HG03460 (cell line): ENCODE results near the gene PLCH2.

Experiments used
- ATAC-seq: cut with Tn5 transposase; IDR thresholded peaks from one replicate; pipeline ENCODE4 v1.9.1; 2021; ENCODE audit not compliant: unreplicated experiment

PLCH2 gene

DNA sequence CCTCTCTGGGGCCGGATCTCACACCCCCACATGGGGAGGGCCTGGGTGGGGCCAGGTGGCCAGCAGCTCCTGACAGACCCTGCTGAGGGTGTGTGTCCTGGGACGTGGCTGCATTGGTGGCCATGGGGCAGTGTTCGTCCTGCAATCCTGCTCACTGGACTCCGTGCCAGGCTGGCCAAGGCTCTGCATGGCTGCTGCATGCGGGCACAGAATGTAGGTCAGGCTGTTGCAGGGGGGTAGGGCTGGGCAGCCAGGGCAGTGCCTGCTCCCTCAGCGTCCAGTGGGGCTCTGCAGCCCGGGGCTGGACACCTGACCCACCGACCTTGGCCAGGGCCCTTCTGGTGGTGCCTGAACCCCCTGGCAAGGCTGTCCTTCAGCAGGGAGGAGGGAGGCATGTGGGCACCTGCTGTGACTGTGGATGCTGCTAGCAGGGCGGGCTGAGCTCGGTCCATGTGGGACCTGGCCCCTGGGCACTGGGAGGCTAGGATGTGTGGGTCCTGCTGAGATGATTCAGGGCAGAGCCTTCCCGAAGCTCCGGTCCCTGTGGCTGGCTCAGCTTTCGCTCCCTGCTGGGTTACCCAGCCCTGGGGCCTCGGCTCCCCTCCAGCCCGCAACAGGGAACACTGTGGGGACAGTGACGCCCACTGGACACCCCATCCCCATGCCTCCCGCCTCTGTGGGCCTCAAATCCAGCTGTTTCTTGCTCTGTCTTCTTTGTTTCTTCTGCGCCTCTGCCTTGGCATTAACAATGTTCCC is 14.9 kb upstream of the PLCH2 start:
- ATAC-seq: no peak

DNA sequence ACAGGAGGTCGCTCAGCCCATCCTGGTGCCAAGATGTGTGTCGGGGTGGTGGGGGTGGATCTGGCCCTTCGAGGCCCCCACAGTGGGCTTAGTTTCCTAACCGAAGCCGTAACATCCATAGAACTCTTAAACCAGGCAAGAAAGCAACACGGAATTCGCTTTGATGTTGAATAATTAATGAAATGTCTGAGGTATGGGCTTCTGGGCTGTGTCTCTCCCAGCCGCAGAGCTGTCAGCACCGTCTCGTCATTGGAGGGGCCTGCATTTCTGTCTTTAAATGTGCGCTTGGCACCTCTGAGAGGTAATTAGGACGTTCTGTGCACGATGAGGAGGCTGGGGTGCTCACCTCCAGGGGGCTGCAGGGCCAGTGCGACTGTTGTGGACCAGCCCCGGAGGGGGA is 13.3 kb upstream of the PLCH2 start:
- no peak for ATAC-seq

DNA sequence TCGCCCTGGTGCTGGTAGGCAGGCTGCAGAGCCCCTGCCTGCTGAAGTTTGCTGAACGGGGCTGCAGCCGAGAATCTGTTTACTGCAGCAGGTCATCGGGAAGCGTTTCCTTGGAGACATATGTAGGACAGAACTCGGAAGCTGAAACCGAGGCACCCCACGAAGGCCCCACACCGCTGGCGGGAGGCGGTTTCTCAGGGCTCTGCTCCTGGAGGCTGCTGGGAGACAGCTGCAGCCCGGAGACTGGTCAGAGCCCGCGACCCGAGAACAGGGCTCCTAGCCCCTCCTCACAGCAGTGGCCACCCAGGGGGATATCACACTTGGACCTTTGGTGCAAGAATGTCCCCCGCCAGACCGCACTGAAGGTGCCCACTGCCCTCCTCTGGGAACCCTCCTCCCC is 12.7 kb upstream of the PLCH2 start:
- ATAC-seq: no peak

DNA sequence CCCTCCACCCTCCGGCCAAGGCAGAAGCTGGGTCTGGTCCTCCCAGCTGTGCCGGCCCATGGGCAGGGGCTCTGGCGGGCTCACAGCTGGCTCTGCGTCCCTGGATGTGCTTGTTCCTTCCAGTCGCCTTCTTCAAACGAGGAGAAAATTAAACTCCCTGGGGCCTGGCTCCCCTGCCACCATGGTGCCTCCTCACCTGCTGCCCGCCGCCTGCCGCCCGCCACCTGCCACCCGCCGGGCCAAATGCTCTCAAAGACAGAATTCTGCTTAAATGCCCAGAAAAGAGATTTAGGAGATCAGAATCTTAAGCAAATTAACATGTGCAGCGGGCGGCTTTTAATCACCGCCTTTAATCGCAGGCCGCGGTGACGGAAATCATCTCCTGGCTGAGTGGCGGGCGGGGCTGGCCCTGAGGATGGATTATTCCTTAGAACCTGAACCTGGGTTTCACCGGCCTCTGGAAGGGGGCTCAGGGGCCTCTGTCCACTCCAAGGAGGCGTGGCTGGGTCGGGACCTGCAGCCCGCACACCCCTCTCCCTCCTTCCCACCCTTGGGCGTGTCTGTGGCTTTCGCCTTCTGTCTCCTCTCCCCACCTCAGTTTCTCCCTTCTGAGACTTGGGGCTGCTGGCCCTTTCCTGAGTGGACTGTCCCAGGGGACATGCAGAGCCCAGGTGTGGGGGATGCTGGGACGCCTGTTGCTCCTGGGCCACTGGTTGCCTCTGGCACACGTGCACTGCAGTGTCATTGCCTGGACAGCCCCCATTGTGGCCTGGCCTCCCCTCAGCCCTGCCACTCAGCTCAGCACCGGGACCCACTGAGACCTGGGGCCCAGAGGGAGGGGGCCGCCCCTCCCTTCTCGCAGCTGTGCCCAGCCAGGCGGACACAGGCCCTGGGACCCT is 10.5 kb upstream of the PLCH2 start:
- ATAC-seq: no peak

DNA sequence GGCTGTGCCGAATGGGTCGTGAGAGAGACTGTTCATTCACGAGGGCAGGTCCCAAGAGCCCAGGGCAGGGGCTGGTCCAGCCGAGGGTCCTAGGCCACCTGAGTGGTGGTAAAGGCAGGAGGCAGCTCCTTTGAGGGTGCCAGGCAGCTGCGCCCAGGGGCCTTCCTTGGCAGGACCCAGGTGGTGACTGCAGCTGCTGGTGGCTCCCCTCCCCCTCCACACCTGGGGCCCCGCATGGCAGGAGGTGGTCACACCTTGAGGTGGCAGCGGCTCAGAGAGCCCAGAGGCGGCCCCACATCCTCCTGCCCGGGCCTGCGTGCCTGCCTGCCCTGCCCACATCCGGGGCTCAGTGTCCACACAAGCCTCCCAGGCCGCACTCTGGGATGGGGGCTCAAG is 9.8 kb upstream of the PLCH2 start:
- ATAC-seq: no peak

DNA sequence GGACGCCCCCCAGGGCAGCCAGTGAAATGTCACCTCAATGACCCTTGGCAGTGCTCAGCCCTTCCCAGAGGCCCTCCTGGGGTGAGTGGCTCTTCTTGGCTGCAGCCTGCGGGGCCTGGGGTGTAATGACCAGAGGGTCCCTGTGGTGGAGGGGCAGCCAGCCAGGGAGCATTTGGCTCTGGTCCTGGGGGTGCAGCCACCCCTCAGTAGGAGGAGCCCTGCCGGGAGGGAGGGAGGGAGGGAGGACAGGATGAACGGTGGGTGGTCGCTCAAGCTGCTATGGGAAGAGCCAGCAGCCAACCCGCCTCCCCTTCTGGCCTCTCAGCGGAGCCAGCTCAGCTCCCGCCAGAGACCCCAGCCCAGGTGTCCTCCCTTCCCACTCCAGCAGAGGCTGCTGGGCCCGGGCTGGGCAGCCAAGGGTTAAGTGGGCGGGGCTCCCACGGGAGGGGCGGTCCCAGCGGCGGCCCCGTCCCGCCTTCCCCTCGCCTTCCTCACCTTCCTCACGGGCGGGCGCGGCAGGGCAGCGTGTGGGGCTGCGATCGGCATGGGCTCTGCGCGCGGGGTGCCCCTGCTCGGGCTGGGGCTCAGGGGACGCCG is 9.0 kb upstream of the PLCH2 start:
- no peak for ATAC-seq

DNA sequence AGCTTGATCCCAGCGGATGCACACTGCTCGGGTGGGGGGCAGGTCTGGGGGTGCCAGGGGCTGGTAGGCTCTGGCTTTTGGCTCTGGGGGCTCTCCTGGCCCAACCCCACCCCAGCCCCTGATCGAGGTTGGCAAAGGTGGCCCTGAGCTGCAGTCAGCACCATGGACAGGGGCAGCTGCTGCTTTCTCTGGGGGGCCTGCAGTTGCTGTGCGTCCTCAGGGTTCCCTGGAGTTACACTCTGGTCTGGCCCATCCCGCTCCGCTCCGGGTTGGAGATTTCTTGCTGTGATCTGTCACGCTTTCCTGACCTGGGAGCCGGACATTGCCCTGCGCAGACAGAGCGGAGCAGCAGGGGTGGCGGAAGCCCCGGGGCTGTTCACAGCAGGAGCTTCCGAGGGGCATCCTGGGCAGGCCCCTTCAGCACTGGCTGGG is 8.0 kb upstream of the PLCH2 start:
- ATAC-seq: no peak

DNA sequence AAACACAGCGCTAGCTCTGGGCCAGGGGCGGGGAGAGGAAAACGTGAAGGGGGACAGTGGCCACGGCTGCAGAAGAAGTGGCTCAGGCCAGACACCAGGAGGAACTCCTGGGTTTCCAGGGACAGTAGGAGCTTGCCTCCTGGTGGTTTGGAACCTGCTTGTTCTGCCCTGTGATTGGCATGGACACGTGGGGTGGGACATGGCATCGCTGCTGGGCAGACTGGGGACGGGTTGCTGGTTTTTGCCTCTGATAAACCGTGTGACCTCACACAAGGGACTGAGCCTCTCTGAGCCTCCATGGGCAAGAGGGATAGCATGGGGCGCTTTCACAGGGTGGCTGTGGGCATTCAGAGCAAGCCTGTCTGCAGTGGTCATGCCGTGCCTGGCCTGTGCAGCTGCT is 7.5 kb upstream of the PLCH2 start:
- no peak for ATAC-seq

DNA sequence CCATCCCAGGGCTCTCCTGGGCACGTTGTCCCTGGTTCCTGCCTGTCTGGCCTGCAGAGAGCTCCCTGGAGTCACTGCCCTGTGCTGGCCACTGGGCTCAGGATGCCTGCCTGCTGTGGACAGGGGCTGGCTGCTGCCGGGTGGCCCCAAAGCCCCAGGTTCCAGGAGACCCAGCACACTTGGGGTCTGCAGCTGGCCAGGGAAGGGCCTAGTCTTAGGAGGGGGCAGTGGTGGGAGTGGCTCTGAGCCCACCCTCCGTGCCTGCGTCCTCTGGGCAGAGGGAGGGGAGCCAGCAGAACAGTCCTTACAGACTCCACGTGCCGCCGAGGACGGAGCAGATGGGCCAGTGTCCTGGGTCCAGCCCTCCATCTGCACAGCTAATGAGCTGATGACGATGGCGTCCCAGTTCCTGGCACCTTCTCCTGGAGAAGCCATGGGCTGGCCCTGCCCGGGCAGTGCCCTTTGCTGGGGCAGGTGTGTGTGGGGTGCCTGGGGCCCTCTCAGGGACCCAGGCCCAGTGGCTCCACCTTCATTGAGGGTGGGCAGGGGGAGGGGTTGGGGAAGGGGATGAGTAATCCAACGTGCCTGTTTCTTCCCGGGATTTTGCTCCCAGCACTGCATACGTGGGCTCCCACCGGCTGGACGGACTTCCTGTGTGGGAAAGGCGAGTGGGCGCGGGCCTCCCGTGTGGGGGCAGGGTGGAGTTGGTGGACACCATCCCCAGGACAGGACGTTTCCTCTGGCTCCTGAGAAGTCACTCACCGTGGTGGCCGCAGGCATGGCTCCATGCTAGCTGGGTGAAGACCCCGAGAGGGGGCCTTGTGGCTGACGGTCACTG is 6.8 kb upstream of the PLCH2 start:
- no peak for ATAC-seq

DNA sequence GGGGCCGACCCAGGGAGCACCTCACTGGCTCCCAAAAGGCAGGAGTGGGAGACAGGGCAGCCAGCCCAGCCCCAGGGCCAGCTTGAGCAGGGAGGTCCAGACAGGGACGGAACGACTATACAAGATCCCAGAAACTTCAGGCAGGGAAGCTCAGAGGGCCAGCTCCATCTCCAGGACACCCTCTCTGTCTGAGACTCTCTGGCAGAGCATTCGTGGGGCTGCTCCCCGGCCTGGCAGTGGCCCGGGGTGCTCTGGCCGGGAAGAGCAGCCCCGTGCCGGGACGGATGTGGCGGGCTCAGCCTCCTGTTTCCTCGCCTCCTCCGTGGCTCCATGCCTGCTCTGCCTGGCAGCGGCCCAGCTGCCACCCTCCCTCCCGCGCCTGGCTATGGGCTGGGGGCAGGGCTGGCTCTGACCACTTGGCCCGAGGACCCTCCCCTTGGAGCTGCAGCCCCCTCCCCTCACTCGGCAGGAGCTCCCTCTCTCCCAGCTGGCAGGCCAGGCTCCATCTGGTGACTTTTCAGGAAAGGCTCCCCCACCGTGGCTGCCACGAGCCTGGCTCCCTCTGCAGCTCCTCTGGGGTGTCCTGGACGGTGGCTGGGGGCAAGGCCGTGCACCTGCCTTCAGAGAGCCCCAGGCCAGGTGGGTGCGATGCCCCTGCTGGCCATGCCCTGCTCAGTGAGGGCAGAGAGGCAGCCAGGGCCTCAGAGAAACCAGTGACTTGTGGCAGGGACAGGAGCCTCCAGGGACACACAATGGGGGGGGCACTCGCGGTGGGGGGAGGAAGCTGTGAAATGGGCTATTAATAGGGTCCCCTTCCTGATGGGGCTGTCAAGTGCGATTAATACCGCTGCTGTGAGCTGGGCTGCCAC is 5.6 kb upstream of the PLCH2 start:
- no peak for ATAC-seq

DNA sequence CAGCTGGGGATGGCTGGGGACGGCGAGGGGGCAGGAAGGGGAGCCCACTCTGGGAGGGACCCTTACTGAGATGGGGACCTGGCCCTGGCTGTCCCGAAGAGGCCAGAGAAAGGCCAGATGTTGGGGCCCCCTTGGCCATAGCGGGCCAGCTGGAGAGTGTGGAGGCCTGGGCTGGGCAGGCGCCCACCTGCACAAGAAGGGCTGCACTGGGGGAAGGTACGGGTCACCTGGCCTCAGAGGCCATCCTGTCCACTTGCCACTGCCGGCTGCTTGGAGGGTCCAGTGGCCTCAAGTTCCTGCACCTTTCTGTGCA is 5.0 kb upstream of the PLCH2 start:
- ATAC-seq: no peak

DNA sequence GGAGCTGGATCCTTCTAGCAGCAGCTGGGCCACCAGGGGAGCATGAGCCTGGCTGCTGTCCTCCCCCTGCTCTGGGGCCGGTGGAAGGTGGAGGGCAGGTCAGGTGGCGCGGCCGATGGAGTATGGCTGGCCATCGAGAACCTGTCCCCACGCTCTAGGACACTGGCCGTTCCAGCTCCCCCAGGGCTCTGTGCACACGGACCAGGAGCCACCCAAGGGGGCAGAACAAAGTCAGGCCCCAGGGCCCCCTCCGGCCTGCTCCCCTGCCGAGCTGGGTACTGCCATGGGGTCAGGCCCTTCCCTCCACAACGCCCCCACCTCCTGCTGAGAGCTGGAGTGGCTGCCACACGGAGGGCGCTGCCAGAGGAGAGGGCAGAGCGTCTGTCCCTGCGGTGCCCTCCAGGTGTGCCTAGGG is 4.5 kb upstream of the PLCH2 start:
- no peak for ATAC-seq

DNA sequence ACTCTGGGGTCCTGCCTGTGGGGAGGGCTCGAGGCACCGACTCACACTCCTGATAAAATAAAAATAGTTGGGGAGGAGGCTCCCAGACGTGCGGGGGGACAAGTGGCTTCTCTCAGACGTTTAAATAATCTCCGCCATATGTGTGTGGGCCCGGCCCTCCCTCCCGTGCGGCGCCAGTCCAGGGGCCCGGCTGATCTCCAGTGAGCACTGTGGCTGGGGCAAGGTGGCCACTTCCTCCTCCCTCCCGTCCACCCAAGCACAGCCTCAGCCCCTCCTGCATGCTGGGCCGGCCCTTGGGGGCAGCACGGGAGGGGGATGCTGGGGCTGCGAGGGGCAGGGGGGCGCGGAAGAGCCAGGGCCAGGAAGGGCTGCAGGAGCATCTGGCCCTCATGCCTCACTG is 4.0 kb upstream of the PLCH2 start:
- no peak for ATAC-seq

DNA sequence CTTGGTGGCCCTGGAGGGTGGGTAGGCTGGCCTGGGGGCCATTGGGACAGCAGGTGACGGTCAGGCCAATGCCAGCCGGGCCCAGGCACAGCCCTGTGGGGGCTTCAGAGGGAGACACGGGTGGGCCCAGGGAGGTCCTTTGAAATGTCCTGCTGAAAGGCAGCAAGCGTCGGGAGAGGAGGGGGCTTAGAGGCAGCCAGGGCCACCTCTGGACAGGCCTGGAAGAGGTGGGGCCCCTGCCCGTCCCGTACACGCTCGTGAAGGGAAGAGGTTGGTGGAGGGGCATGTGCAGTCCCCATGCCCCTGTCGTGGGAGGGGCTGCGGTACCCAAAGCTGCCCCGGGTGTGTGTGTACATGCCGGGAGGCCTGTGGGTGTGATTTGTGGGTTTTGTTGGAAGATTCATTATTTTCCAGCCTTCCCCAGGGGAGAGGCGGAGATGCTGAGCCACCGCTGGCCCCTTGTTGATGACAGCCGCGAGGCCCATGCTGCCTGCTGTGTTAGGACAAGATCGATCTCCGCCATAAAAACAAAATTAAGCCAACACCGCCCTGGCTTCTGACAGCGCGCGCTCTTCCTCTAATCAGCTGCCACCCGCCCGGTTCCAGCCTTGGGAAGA is 3.4 kb upstream of the PLCH2 start:
- no peak for ATAC-seq

DNA sequence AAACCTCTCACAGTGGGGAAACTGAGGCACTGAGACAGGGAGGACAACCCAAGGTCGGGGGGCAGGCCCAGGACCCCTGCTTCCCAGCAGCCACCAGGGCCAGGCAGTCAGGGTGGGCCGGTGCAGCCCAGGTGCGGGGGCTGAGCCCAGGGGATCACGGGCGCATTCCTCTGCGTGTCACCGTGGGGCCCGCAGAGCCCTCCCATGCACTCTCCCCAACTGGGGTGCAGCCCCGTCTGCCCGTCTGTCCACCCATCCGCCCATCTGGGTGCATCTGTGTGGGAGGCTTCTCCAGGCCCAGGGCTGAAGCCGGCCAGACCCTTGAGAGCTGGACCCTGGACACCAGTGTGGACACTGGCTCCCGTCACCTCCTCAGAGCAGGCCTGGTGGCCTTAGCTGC is 2.9 kb upstream of the PLCH2 start:
- no peak for ATAC-seq

DNA sequence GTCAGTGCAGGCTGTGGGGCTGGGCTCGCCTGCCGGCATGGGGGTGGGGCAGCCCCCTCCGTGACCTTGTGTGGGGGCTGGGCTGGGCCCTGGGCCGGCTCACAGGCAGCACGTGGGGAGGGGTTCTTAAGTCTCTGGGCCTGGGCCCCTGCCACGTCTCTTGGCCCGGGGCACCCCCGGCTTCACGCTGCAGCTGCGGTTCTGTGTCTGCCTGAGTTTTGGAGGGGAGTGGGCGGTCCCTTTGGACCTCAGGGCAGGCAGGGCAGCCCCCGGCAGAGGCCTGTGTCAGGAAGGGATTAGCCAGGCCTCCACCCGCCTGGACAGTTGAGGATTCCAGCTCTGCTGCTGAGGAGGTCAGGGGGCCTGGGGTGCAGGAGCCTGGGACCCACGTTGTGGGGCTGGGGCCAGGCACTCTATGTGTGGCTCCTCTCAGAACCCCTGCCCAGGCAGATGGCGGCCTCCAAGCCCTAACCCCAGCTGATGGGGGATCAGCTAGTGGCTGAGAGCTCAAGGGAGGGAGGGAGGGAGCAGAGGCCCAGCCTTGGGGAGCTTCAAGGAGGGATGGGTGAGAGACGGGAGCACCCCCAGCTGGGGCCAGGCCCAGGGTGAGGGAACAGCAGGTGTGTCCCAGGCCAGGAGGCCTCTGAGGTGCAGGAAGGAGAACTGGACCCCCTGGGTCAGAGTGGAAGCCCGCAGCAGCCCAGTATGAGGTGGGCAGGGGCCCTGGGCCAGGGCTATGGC is 1.8 kb upstream of the PLCH2 start:
- ATAC-seq: no peak

DNA sequence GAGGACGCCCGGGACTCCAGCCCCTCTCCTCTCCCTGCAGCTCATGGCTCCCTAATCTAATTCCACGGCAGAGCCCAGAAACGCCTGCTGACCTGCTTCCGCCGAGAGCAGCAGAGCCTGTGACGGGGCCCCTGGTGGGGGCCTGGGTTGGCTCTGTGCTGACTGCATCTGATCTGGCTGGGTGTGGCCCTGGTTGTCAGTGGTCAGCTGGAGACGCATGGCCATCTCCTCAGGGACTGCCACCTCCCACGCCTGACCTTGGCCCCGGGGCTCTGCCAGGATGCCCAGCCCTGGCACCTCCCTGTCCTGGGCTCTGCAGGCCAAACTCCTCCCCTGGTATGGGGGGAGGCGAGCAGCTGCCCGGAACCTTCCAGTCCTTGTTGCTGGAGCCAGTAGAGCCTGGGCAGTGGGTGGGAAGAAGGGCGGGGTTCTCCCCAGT is 1.1 kb upstream of the PLCH2 start:
- no peak for ATAC-seq

DNA sequence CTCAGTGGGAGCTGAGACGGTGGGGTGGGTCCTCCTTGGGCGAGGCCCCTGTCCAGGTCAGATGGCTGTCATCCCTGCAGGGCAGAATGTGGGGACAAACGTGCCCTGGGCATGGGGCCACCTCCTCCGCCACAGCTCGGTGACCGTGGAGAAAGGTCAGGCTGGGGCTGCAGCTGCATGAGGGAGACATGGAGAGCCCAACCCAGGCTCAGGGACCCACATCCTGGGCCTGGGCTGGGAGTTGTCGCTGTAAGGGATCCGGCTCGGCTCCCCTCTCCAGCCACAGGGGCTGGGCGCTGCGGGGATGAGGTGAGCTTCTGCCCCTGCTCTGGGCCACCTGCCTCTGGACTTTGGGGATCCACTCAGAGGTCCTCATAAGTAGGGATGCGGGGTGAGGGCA is 518 bp upstream of the PLCH2 start:
- no peak for ATAC-seq

DNA sequence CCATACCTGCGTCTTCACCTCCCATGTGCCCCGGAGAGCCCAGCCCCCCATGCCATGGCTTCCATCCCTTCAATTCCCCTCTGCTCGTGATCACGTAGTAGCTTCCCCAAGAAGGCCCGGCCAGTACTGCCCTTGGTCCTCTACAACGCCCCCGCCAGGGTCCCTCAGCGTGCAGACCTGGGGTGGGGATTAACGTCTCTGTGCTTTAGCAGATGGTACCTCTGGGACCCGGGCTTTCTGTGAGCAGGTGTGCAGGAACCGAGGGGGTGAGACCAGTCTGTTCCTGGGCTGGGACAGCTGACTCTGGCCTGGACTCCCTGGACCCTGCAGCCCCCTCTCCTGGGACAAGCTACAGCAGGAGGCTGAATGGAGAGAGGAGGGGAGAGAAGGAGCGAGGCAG is 1.2 kb downstream of the PLCH2 start:
- no peak for ATAC-seq
